ENCODE measurements around the gene BCAS3. TPM values are rescaled to one million over a fixed set of nuclear protein-coding genes. Genes with fewer than 3 reads are reported as not detected.

Gene BCAS3
- polyA plus RNA-seq, 3 donors, result 10.3 to 19.1 (median 14.7) TPM

- no peaks in the 10 kb centered on the region for H3K27me3 ChIP-seq (ENCODE audit: control insufficient read depth in 2 of 2, insufficient read depth in 2 of 2, low read length in 2 of 2)
- no peak overlapping the region for H3K27ac Mint-ChIP-seq
- H3K79me2 ChIP-seq (ENCODE audit: insufficient read depth, low read length), result no peaks in the 10 kb centered on the region
- H3K4me3 Mint-ChIP-seq, result no peak overlapping the region
- no CpG with 5 or more reads among the region's 3 CpGs for WGBS (ENCODE audit: insufficient coverage)
- H3K9me3 ChIP-seq (replicated peaks in 1 of 2; ENCODE audit: control insufficient read depth in 1 of 2, insufficient read depth in 1 of 2, low read length in 2 of 2), result no peaks in the 10 kb centered on the region
- H3K4me1 ChIP-seq (ENCODE audit: control insufficient read depth in 1 of 2, insufficient read depth in 2 of 2, low read length in 2 of 2), result no peaks in the 10 kb centered on the region
- H3K36me3 Mint-ChIP-seq, result peaks cover 9 to 10% of the 10 kb centered on the region in 2 donors
- H3K9ac ChIP-seq (ENCODE audit: insufficient read depth, low read length, poor library complexity, severe bottlenecking), result no peak overlapping the region
- no peaks in the 10 kb centered on the region for H4K20me1 ChIP-seq (ENCODE audit: insufficient read depth, low read length)
- intact Hi-C loops (cut with micrococcal nuclease), result no loop called here
- no peaks in the 10 kb centered on the region for H3K36me3 ChIP-seq (replicated peaks in 1 of 2; ENCODE audit: control insufficient read depth in 1 of 2, insufficient read depth in 2 of 2, low read length in 2 of 2)
- no peak for DNase-seq
- no peak for TF ChIP-seq CTCF (IDR thresholded peaks at IDR 0.05)
- no peak overlapping the region for H3K4me3 ChIP-seq (replicated peaks in 1 of 3; ENCODE audit: low read depth in 2 of 3, low read length in 3 of 3)
- H3K9me3 Mint-ChIP-seq, result peaks cover 0 to 4% (median 1%) of the 10 kb centered on the region in 7 donors
- no peaks in the 10 kb centered on the region for H3K4me1 Mint-ChIP-seq
- no peak overlapping the region for H3K4me2 ChIP-seq (replicated peaks; ENCODE audit: extremely low read depth, low read length, poor library complexity, severe bottlenecking)
- H2AFZ ChIP-seq (ENCODE audit: insufficient read depth, low read depth, low read length, poor library complexity, severe bottlenecking), result no peak overlapping the region
- no peak overlapping the region for H3K27ac ChIP-seq (ENCODE audit: low read depth in 1 of 2, low read length in 2 of 2)
- peaks cover 0 to 2% (median 0%) of the 10 kb centered on the region in 3 donors for H3K27me3 Mint-ChIP-seq (ENCODE audit: low read depth in 3 of 3)
These were observed 66.8 kb downstream of the BCAS3 start for GRCh38 chr17:60744355-60744966.

- Histone ChIP-seq H3K27me3 (ENCODE audit: control insufficient read depth in 2 of 2, insufficient read depth in 2 of 2, low read length in 2 of 2) (no peaks in the 10 kb centered on the region), H3K9ac (ENCODE audit: insufficient read depth, low read length, poor library complexity, severe bottlenecking) (no peak overlapping the region), H3K36me3 (replicated peaks in 1 of 2; ENCODE audit: control insufficient read depth in 1 of 2, insufficient read depth in 2 of 2, low read length in 2 of 2) (no peaks in the 10 kb centered on the region), H3K4me1 (ENCODE audit: control insufficient read depth in 1 of 2, insufficient read depth in 2 of 2, low read length in 2 of 2) (peaks cover under 1 to 2% of the 10 kb centered on the region in 2 donors), H3K79me2 (ENCODE audit: insufficient read depth, low read length) (no peaks in the 10 kb centered on the region), H3K4me3 (replicated peaks in 1 of 3; ENCODE audit: low read depth in 2 of 3, low read length in 3 of 3) (no peak overlapping the region), H2AFZ (ENCODE audit: insufficient read depth, low read depth, low read length, poor library complexity, severe bottlenecking) (no peak overlapping the region), H4K20me1 (ENCODE audit: insufficient read depth, low read length) (no peaks in the 10 kb centered on the region), H3K4me2 (replicated peaks; ENCODE audit: extremely low read depth, low read length, poor library complexity, severe bottlenecking) (no peak overlapping the region), H3K27ac (ENCODE audit: low read depth in 1 of 2, low read length in 2 of 2) (no peak overlapping the region), H3K9me3 (replicated peaks in 1 of 2; ENCODE audit: control insufficient read depth in 1 of 2, insufficient read depth in 1 of 2, low read length in 2 of 2) (peaks cover 3 to 5% of the 10 kb centered on the region in 2 donors)
- TF ChIP-seq CTCF (IDR thresholded peaks at IDR 0.05), result no peak
- DNase-seq, result no peak
- Mint-ChIP-seq H3K36me3 (peaks cover 8 to 9% of the 10 kb centered on the region in 2 donors), H3K27ac (no peak overlapping the region), H3K9me3 (peaks cover 0 to 6% (median 2%) of the 10 kb centered on the region in 7 donors), H3K27me3 (ENCODE audit: low read depth in 3 of 3) (peaks cover 0 to 2% (median 0%) of the 10 kb centered on the region in 3 donors), H3K4me1 (peaks cover 4% of the 10 kb centered on the region), H3K4me3 (no peak overlapping the region)
- intact Hi-C loops (cut with micrococcal nuclease), result no loop called here
- no CpG with 5 or more reads among the region's 2 CpGs for WGBS (ENCODE audit: insufficient coverage)
These were observed 67.9 kb downstream of the BCAS3 start for GRCh38 chr17:60745544-60745943.

Measured in CD14-positive monocyte (primary cell).